Neural progenitor cell (in vitro differentiated cells): ENCODE measurements around the gene FBLN7. TPM values are rescaled to one million over a fixed set of nuclear protein-coding genes. Genes with fewer than 3 reads are reported as not detected.

Experiments
- DNase-seq: peaks from one replicate; pipeline ENCODE4 v3.0.0-alpha.2; 2016; ENCODE audit warnings: low spot score
- H2AFZ ChIP-seq: fragments of 200-600 bp; sonication (generic); replicated peaks from 2 replicates; pipeline ENCODE4 v1.6.1; 2016; ENCODE audit warnings: antibody characterized with exemption
- H3F3A ChIP-seq: fragments of 200-600 bp; sonication (generic); 2 replicates; pipeline ENCODE4 v1.6.1; 2016; ENCODE audit warnings: antibody characterized with exemption, low read depth
- H3K27ac ChIP-seq: fragments of 200-600 bp; sonication (generic); 2 replicates; pipeline ENCODE4 v1.5.1; 2016; ENCODE audit warnings: mild to moderate bottlenecking
- H3K27me3 ChIP-seq: fragments of 200-600 bp; sonication (generic); 2 replicates; pipeline ENCODE4 v1.6.1; 2016; ENCODE audit warnings: mild to moderate bottlenecking, moderate library complexity
- H3K36me3 ChIP-seq: fragments of 200-600 bp; sonication (generic); 2 replicates; pipeline ENCODE4 v1.5.1; 2016
- H3K4me1 ChIP-seq: fragments of 200-600 bp; sonication (generic); 2 replicates; pipeline ENCODE4 v1.6.1; 2016; ENCODE audit warnings: mixed run types
- H3K4me2 ChIP-seq: fragments of 200-600 bp; sonication (generic); 2 replicates; pipeline ENCODE4 v1.6.1; 2016
- H3K4me3 ChIP-seq: fragments of 200-600 bp; sonication (generic); 2 replicates; pipeline ENCODE4 v1.5.1; 2016
- H3K79me2 ChIP-seq: fragments of 200-600 bp; sonication (generic); 2 replicates; pipeline ENCODE4 v1.6.1; 2016; ENCODE audit warnings: low read depth
- H3K9ac ChIP-seq: fragments of 200-600 bp; sonication (generic); 2 replicates; pipeline ENCODE4 v1.6.1; 2016
- H3K9me3 ChIP-seq: fragments of 200-600 bp; sonication (generic); 2 replicates; pipeline ENCODE4 v1.5.1; 2016; ENCODE audit warnings: low read depth
- H4K20me1 ChIP-seq: fragments of 200-600 bp; sonication (generic); 2 replicates; pipeline ENCODE4 v1.6.1; 2016; ENCODE audit warnings: low read depth
- H3K27ac Mint-ChIP-seq: 3 replicates; pipeline ENCODE4 v1.8.0; 2021; ENCODE audit warnings: mixed read lengths
- H3K27me3 Mint-ChIP-seq: 2 replicates; pipeline ENCODE4 v1.8.0; 2022; ENCODE audit warnings: low read depth, mild to moderate bottlenecking, inconsistent platforms, moderate library complexity, mixed read lengths; ENCODE audit not compliant: insufficient read depth
- H3K36me3 Mint-ChIP-seq: 3 replicates; pipeline ENCODE4 v1.8.0; 2021; ENCODE audit warnings: mixed read lengths
- H3K4me1 Mint-ChIP-seq: 3 replicates; pipeline ENCODE4 v1.8.0; 2021; ENCODE audit warnings: mixed read lengths
- H3K4me3 Mint-ChIP-seq: 3 replicates; pipeline ENCODE4 v1.8.0; 2021; ENCODE audit warnings: mild to moderate bottlenecking, moderate library complexity, mixed read lengths
- H3K9me3 Mint-ChIP-seq: 3 replicates; pipeline ENCODE4 v1.8.0; 2020; ENCODE audit warnings: mixed read lengths
- CTCF ChIP-seq: fragments of 200-600 bp; sonication (generic); IDR thresholded peaks from 2 replicates; pipeline ENCODE4 v1.5.1; 2017; ENCODE audit warnings: antibody characterized with exemption, mild to moderate bottlenecking
- EZH2 ChIP-seq: fragments of 200-600 bp; sonication (generic); IDR thresholded peaks from 2 replicates; pipeline ENCODE4 v1.6.1; 2017; ENCODE audit warnings: antibody characterized with exemption, mild to moderate bottlenecking, moderate library complexity
- EZH2phosphoT487 ChIP-seq: fragments of 200-600 bp; sonication (generic); IDR thresholded peaks from 2 replicates; pipeline ENCODE4 v1.6.1; 2017; ENCODE audit warnings: antibody characterized with exemption
- total RNA-seq: library from RNA; depleted of rRNA; stranded (reverse); fragments of >200 nt; gene quantifications from 2 replicates; pipeline ENCODE4 v1.2.3, GENCODE V29; 2015; ENCODE audit warnings: low replicate concordance

Gene FBLN7
- total RNA-seq, 1 donor from 2014 or later = 7.8 TPM

DNA sequence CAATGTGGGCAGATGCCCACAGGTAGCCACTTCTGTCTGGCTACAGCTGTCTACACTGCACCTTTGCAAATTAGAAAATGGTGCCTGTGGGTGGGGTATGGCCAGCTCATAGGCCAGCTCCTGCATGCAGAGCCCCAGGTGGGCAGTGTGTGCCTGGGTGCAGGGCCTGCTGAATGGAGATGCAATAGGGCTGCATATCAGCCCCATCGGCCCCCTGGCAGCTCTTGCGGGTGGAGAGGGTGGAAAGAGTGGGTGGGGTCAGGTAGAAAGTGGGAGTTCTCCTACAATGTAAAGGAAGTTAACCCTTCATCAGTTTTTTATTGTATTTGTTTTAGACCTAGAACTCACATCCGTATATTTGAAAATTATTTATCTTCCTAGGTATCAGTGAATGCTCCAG, 37.1 kb downstream of the FBLN7 start:
- no peaks in the 10 kb centered on the region for H3K79me2 ChIP-seq
- no peaks in the 10 kb centered on the region for H3K4me1 ChIP-seq
- no peak overlapping the region for H3K4me3 ChIP-seq
- no peak overlapping the region for H2AFZ ChIP-seq
- H3K4me1 Mint-ChIP-seq = no peaks in the 10 kb centered on the region
- H3K27ac ChIP-seq = no peak overlapping the region
- no peaks in the 10 kb centered on the region for H3K9me3 ChIP-seq
- TF ChIP-seq EZH2 = no peak
- no peaks in the 10 kb centered on the region for H3K36me3 ChIP-seq
- H3K27me3 Mint-ChIP-seq = peaks cover 2% of the 10 kb centered on the region
- no peaks in the 10 kb centered on the region for H3F3A ChIP-seq
- no peaks in the 10 kb centered on the region for H3K27me3 ChIP-seq
- no peak for DNase-seq
- H3K4me3 Mint-ChIP-seq = no peak overlapping the region
- H3K27ac Mint-ChIP-seq = no peak overlapping the region
- H3K36me3 Mint-ChIP-seq = peaks cover 34% of the 10 kb centered on the region
- H3K9ac ChIP-seq = no peak overlapping the region
- no peaks in the 10 kb centered on the region for H4K20me1 ChIP-seq
- H3K4me2 ChIP-seq = no peak overlapping the region
- peaks cover 16% of the 10 kb centered on the region for H3K9me3 Mint-ChIP-seq

DNA sequence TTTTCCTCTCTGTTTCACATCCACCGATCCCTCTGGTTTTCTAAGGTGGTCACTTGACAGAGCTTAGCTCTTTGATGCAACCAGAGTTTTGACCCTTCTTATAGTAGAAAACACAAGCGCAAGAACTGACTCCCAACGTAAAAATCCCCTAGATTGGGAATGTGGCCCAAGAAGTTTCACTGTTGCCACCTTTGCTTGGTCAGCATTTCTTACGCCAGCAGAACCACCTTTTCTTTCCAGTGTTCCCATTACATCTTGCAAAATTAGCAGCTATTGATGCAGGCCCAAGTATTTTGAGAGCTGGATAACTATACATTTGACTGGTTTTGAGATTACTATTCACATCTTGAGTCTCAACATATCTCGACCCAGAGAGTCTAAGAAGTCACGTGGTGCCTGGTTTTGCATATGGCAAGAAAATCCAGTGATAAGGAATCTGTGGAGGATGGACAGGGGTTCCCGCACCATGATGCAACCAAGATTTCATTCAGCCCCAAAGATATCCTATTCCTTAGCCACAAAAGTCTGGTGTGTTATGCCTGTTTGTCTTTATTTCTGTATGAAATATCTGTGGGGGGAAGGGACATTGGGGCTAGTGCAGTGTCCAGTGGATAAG, 37.9 kb downstream of the FBLN7 start:
- Histone ChIP-seq H3K4me1 (no peaks in the 10 kb centered on the region), H3K27me3 (no peaks in the 10 kb centered on the region), H3K9ac (no peak overlapping the region), H3K9me3 (no peaks in the 10 kb centered on the region), H2AFZ (no peak overlapping the region), H3K79me2 (no peaks in the 10 kb centered on the region), H3K27ac (no peak overlapping the region), H3F3A (no peaks in the 10 kb centered on the region), H3K4me2 (no peak overlapping the region), H3K4me3 (no peak overlapping the region), H3K36me3 (no peaks in the 10 kb centered on the region), H4K20me1 (no peaks in the 10 kb centered on the region)
- Mint-ChIP-seq H3K9me3 (peaks cover 16% of the 10 kb centered on the region), H3K27me3 (peaks cover 2% of the 10 kb centered on the region), H3K27ac (no peak overlapping the region), H3K4me1 (no peaks in the 10 kb centered on the region), H3K36me3 (peaks cover 35% of the 10 kb centered on the region), H3K4me3 (no peak overlapping the region)
- DNase-seq = no peak
- TF ChIP-seq EZH2phosphoT487 = no peak
- TF ChIP-seq CTCF = no peak
- TF ChIP-seq EZH2 = no peak

- Mint-ChIP-seq H3K36me3 (peaks cover 34% of the 10 kb centered on the region), H3K27ac (no peak overlapping the region), H3K4me3 (no peak overlapping the region), H3K9me3 (peaks cover 19% of the 10 kb centered on the region), H3K27me3 (no peaks in the 10 kb centered on the region), H3K4me1 (no peaks in the 10 kb centered on the region)
- no peak overlapping the region for H3K4me2 ChIP-seq
- no peaks in the 10 kb centered on the region for H3K27me3 ChIP-seq
- H3F3A ChIP-seq = peaks cover 10% of the 10 kb centered on the region
- H4K20me1 ChIP-seq = no peaks in the 10 kb centered on the region
- no peaks in the 10 kb centered on the region for H3K79me2 ChIP-seq
- peak overlapping the region; percentile 54 for H3K27ac ChIP-seq
- DNase-seq = no peak
- TF ChIP-seq EZH2phosphoT487 = no peak
- peaks cover 10% of the 10 kb centered on the region for H3K4me1 ChIP-seq
- no peaks in the 10 kb centered on the region for H3K36me3 ChIP-seq
- no peak overlapping the region for H3K4me3 ChIP-seq
- H3K9ac ChIP-seq = no peak overlapping the region
- H3K9me3 ChIP-seq = no peaks in the 10 kb centered on the region
- no peak overlapping the region for H2AFZ ChIP-seq
Measured at GRCh38 chr2:112181571-112182290, 43.5 kb downstream of the FBLN7 start.

GRCh38 chr2:112182581-112183034, 44.4 kb downstream of the FBLN7 start:
- H3K36me3 ChIP-seq = no peaks in the 10 kb centered on the region
- Mint-ChIP-seq H3K36me3 (peaks cover 30% of the 10 kb centered on the region), H3K27me3 (no peaks in the 10 kb centered on the region), H3K9me3 (peaks cover 19% of the 10 kb centered on the region), H3K27ac (no peak overlapping the region), H3K4me1 (no peaks in the 10 kb centered on the region), H3K4me3 (no peak overlapping the region)
- DNase-seq = peak; percentile 40
- peaks cover 10% of the 10 kb centered on the region for H3F3A ChIP-seq
- H3K79me2 ChIP-seq = no peaks in the 10 kb centered on the region
- peak overlapping the region; percentile 54 for H3K27ac ChIP-seq
- TF ChIP-seq CTCF = no peak
- no peak for TF ChIP-seq EZH2
- no peaks in the 10 kb centered on the region for H3K9me3 ChIP-seq
- no peaks in the 10 kb centered on the region for H3K27me3 ChIP-seq
- H3K4me1 ChIP-seq = peaks cover 10% of the 10 kb centered on the region
- no peak overlapping the region for H3K9ac ChIP-seq
- H2AFZ ChIP-seq = no peak overlapping the region
- no peak overlapping the region for H3K4me2 ChIP-seq
- no peak overlapping the region for H3K4me3 ChIP-seq
- H4K20me1 ChIP-seq = no peaks in the 10 kb centered on the region
